A375 (cell line): ENCODE results near the gene AMMECR1L. TPM values are rescaled to one million over a fixed set of nuclear protein-coding genes. Genes with fewer than 3 reads are reported as not detected.

Source experiments
- small RNA-seq: library from RNA; depleted of rRNA; stranded (forward); fragments of <200 nt; gene quantifications from one replicate; pipeline ENCODE3, GENCODE V24; 2014
- total RNA-seq: library from RNA; depleted of rRNA; stranded (reverse); fragments of >200 nt; shearing (Covaris generic); gene quantifications from 2 replicates; pipeline ENCODE4 v1.2.3, GENCODE V29; 2014; rRNA removed

AMMECR1L gene
- 13.1 and 15.1 TPM in 2 replicates for total RNA-seq

DNA sequence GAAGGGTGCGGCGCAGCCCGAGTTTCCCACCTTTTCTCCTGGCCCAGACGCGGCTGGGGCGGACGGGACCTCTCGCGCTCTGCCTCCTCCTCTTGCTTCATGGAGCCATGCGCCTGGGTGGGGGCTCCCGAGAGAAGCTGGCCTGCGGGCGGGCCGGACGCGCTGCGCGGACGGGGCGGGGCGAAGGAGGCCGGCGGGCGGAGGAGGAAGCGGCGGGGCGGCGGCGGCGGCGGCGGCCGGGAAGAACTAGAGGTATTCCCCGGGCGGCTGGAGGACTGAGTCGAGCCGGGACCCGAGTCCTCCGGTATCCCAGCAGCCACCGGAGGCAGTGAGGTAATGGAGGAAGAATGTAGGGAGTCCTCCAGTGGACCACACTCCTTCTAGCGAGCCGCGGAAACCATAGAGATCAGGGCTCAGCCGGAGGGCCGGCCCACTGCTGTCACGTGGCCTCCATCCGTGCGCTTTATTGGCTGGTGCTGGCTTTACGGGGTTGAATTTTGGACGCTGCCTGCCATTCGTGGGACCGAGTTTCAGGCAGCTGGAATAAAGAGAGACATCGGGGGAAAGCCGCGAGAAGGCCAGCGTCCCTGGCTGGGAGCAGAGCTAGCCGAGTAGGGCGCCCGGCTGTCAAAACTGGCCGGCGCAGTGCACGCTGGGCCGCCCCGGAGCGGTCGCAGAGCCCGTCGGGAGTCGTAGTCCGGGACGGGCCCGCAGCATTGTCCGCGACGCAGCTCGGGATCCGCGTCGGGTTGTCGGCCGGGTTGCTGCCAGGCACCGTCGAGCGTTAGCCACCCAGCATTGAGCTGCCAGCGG lies at the start of gene AMMECR1L:
TSS of gene AMMECR1L (minus strand) at position 177 of the 813 bp plus-strand sequence. CDS start 11,722 bp downstream, outside the sequence.

Small RNAs within 50 kb of the gene (small RNA-seq; reads per million reads assigned to genes)
- gene AC012306.1 (not detected), gene RF00017 (not detected), gene RF00019 (not detected), gene RNU6-395P (not detected)

Other genes starting within 250 kb of the AMMECR1L start
- 0.27 TPM in 1 of 2 replicates, not detected in the other for gene GPR17, start 239.8 kb downstream of the AMMECR1L start, total RNA-seq
- 0.19 and 0.48 TPM in 2 replicates for gene LIMS2, start 210.4 kb downstream of the AMMECR1L start, total RNA-seq
- gene SFT2D3, start 184.5 kb downstream of the AMMECR1L start, total RNA-seq = 4.8 and 5.8 TPM in 2 replicates
- gene WDR33, start 74.8 kb downstream of the AMMECR1L start, total RNA-seq = 19.7 and 28.8 TPM in 2 replicates
- 21.2 and 21.6 TPM in 2 replicates for gene POLR2D, start 27.8 kb downstream of the AMMECR1L start, total RNA-seq
- 4.1 and 6.4 TPM in 2 replicates for gene SAP130, start 142.1 kb upstream of the AMMECR1L start, total RNA-seq
- 85.4 and 90.3 TPM in 2 replicates for gene UGGT1, start 205.2 kb upstream of the AMMECR1L start, total RNA-seq